Measurements from ENCODE around the gene MYOZ2. TPM values are rescaled to one million over a fixed set of nuclear protein-coding genes. Genes with fewer than 3 reads are reported as not detected.

Gene MYOZ2
- total and polyA plus RNA-seq, 2 of the 13 experiments (the other 11 are each of a cell fraction or from before 2014, with no cell fraction given): 0.03 TPM; not detected in 1

- TF ChIP-seq SNAI1 (CRISPR knock-in tag; IDR thresholded peaks at IDR 0.05; ENCODE audit: borderline replicate concordance): no peak
- TF ChIP-seq ZNF274 (CRISPR knock-in tag; IDR thresholded peaks at IDR 0.05): no peak
- TF ChIP-seq HNF4G (IDR thresholded peaks at IDR 0.05; ENCODE audit: borderline replicate concordance, low read depth, low read length): no peak
- TF ChIP-seq HNF4G (CRISPR knock-in tag; IDR thresholded peaks at IDR 0.05; ENCODE audit: borderline replicate concordance, low read depth): no peak
- no peak for TF ChIP-seq SP140L (CRISPR knock-in tag; IDR thresholded peaks at IDR 0.05; ENCODE audit: borderline replicate concordance)
- no peak for TF ChIP-seq ZFYVE20 (CRISPR knock-in tag; IDR thresholded peaks at IDR 0.05; ENCODE audit: borderline replicate concordance, low read depth)
- no peak for TF ChIP-seq ATF1 (CRISPR knock-in tag; IDR thresholded peaks at IDR 0.05)
- no peak for TF ChIP-seq MAFF (IDR thresholded peaks at IDR 0.05; ENCODE audit: low read depth, low read length)
- no peak for TF ChIP-seq SP5 (CRISPR knock-in tag; IDR thresholded peaks at IDR 0.05; ENCODE audit: borderline replicate concordance, low read depth)
- TF ChIP-seq MXD4 (CRISPR knock-in tag; IDR thresholded peaks at IDR 0.05): no peak
- no peak for TF ChIP-seq SIX4 (CRISPR knock-in tag; IDR thresholded peaks at IDR 0.05)
- TF ChIP-seq TBX2 (CRISPR knock-in tag; IDR thresholded peaks at IDR 0.05; ENCODE audit: borderline replicate concordance): no peak
- TF ChIP-seq ELK4 (CRISPR knock-in tag; IDR thresholded peaks at IDR 0.05; ENCODE audit: borderline replicate concordance): no peak
- TF ChIP-seq ZNF546 (CRISPR knock-in tag; conservative IDR thresholded peaks at IDR 0.05): no peak
- TF ChIP-seq POLR2AphosphoS5 (IDR thresholded peaks at IDR 0.05; ENCODE audit: low read depth, low read length): no peak
- TF ChIP-seq ZNF670 (CRISPR knock-in tag; IDR thresholded peaks at IDR 0.05; ENCODE audit: borderline replicate concordance): 0 out of 2 replicates have a peak, but pooled peaks have one; percentile 46
- no peak for TF ChIP-seq AGO1 (IDR thresholded peaks at IDR 0.05; ENCODE audit: low read depth, low read length, poor library complexity, severe bottlenecking)
- TF ChIP-seq ZBTB43 (CRISPR knock-in tag; conservative IDR thresholded peaks at IDR 0.05): 0 out of 2 replicates have a peak, but pooled peaks have one; percentile 3
- TF ChIP-seq TRAFD1 (CRISPR knock-in tag; IDR thresholded peaks at IDR 0.05; ENCODE audit: borderline replicate concordance): no peak
- TF ChIP-seq ISX (CRISPR knock-in tag; conservative IDR thresholded peaks at IDR 0.05): no peak
- no peak for TF ChIP-seq GFI1 (CRISPR knock-in tag; IDR thresholded peaks at IDR 0.05; ENCODE audit: borderline replicate concordance)
- TF ChIP-seq ZNF775 (CRISPR knock-in tag; IDR thresholded peaks at IDR 0.05; ENCODE audit: borderline replicate concordance): peak; percentile 27; the same call in 1 of the 2 replicates
- TF ChIP-seq GTF3A (CRISPR knock-in tag; conservative IDR thresholded peaks at IDR 0.05): no peak
- TF ChIP-seq REPIN1 (CRISPR knock-in tag; IDR thresholded peaks at IDR 0.05; ENCODE audit: borderline replicate concordance, low read depth): no peak
- no peak for TF ChIP-seq RCOR2 (CRISPR knock-in tag; IDR thresholded peaks at IDR 0.05)
- no peak for TF ChIP-seq HMGXB4 (CRISPR knock-in tag; IDR thresholded peaks at IDR 0.05; ENCODE audit: borderline replicate concordance in 1 of 2, low read depth in 1 of 2)
These were observed 76.2 kb downstream of the MYOZ2 start (continued) for GRCh38 chr4:119211867-119212233.

Measured in HepG2 (cell line).